ENCODE data around the gene ANKRD24.
"Not testable (repeated sequence)": the region's sequence is repeated elsewhere in the genome, so short reads cannot be mapped to it uniquely, and the experiment has no call there.

ANKRD24 gene

DNA sequence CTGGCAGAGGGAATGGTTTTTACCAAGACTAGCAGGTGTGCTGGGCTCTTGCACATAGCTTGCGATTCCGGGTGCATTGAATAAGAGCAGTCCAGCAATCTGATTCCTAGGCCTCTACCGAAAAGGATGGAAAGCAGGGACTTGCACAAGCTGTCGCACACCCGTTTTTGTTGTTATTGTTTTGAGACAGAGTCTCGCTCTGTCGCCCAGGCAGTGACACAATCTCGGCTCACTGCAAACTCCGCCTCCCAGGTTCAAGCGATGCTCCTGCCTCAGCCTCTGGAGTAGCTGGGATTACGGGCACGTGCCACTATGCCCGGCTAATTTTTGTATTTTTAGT is 52.3 kb downstream of the ANKRD24 start:
- Histone ChIP-seq H4K20me1 (ENCODE audit: insufficient read depth, low read length) (no peaks in the 10 kb centered on the region), H3K79me2 (ENCODE audit: insufficient read depth, low read length) (no peaks in the 10 kb centered on the region), H3K27ac (ENCODE audit: low read length) (no peak overlapping the region), H3K27me3 (ENCODE audit: insufficient read depth, low read length, poor library complexity) (no peaks in the 10 kb centered on the region), H3K4me2 (ENCODE audit: insufficient read depth, low read length) (no peak overlapping the region), H3K9me3 (ENCODE audit: insufficient read depth, low read length, severe bottlenecking) (no peaks in the 10 kb centered on the region), H3K36me3 (ENCODE audit: insufficient read depth, low read length) (no peaks in the 10 kb centered on the region), H3K9ac (ENCODE audit: low read depth, low read length) (no peak overlapping the region), H3K4me1 (ENCODE audit: insufficient read depth, low read length) (no peaks in the 10 kb centered on the region), H2AFZ (ENCODE audit: low read depth, low read length) (no peak overlapping the region), H3K4me3 (ENCODE audit: low read depth in 1 of 2, low read length in 2 of 2) (no peak overlapping the region)
- TF ChIP-seq, protein P1, sequence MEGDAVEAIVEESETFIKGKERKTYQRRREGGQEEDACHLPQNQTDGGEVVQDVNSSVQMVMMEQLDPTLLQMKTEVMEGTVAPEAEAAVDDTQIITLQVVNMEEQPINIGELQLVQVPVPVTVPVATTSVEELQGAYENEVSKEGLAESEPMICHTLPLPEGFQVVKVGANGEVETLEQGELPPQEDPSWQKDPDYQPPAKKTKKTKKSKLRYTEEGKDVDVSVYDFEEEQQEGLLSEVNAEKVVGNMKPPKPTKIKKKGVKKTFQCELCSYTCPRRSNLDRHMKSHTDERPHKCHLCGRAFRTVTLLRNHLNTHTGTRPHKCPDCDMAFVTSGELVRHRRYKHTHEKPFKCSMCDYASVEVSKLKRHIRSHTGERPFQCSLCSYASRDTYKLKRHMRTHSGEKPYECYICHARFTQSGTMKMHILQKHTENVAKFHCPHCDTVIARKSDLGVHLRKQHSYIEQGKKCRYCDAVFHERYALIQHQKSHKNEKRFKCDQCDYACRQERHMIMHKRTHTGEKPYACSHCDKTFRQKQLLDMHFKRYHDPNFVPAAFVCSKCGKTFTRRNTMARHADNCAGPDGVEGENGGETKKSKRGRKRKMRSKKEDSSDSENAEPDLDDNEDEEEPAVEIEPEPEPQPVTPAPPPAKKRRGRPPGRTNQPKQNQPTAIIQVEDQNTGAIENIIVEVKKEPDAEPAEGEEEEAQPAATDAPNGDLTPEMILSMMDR (IDR thresholded peaks at IDR 0.05; ENCODE audit: borderline replicate concordance, extremely low read depth, low read length, poor library complexity, severe bottlenecking), result no peak
- no peak for TF ChIP-seq EZH2 (IDR thresholded peaks at IDR 0.05; ENCODE audit: borderline replicate concordance, low read depth, low read length, severe bottlenecking)
- ATAC-seq (ENCODE audit: insufficient read depth, low read depth) (no peak), DNase-seq (no peak)

DNA sequence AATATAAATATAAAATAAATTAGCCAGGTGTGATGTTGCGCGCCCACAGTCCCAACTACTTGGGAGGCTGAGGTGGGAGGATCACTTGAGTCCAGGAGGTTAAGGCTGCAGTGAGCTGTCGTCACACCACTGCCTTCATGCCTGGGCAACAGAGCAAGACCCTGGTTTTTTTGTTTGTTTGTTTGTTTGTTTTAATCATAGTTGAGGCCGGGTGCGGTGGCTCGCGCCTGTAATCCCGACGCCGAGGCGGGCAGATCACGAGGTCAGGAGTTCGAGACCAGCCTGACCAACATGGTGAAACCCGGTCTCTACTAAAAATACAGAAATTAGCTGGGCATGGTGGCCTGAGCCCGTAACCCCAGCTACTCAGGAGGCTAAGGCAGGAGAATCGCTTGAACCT is 55.0 kb downstream of the ANKRD24 start:
- not testable (repeated sequence) for H3K27me3 ChIP-seq (ENCODE audit: insufficient read depth, low read length, poor library complexity); DNase-seq; H3K36me3 ChIP-seq (ENCODE audit: insufficient read depth, low read length); H3K9me3 ChIP-seq (ENCODE audit: insufficient read depth, low read length, severe bottlenecking); H4K20me1 ChIP-seq (ENCODE audit: insufficient read depth, low read length); H3K79me2 ChIP-seq (ENCODE audit: insufficient read depth, low read length); H3K9ac ChIP-seq (ENCODE audit: low read depth, low read length); ATAC-seq (ENCODE audit: insufficient read depth, low read depth); H2AFZ ChIP-seq (ENCODE audit: low read depth, low read length); H3K27ac ChIP-seq (ENCODE audit: low read length); H3K4me2 ChIP-seq (ENCODE audit: insufficient read depth, low read length); H3K4me1 ChIP-seq (ENCODE audit: insufficient read depth, low read length); H3K4me3 ChIP-seq (ENCODE audit: low read depth in 1 of 2, low read length in 2 of 2)

DNA sequence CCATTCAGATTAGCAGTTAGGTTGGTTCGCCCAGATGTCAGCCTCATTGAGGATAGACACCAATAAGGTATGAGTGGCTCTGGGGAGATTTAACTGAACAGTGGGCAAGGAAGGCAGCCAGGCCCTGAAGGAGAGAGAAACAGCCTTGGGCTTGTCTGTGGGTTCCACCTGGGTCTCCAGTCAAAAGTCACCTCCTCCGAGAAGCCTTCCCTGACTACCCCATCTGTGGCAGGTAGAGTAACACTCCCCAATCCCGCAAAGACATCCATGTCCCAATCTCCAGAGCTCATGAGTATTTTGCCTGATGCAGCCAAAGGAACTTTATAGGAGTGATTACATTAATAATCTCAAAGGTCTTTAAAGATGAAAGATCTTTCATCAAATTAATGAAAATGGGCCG is 56.3 kb downstream of the ANKRD24 start:
- H3K27me3 ChIP-seq (ENCODE audit: insufficient read depth, low read length, poor library complexity), result no peaks in the 10 kb centered on the region
- TF ChIP-seq, protein P1 (IDR thresholded peaks at IDR 0.05; ENCODE audit: borderline replicate concordance, extremely low read depth, low read length, poor library complexity, severe bottlenecking), result no peak
- no peak for TF ChIP-seq EZH2 (IDR thresholded peaks at IDR 0.05; ENCODE audit: borderline replicate concordance, low read depth, low read length, severe bottlenecking)
- H2AFZ ChIP-seq (ENCODE audit: low read depth, low read length), result no peak overlapping the region
- H3K4me2 ChIP-seq (ENCODE audit: insufficient read depth, low read length), result no peak overlapping the region
- H3K36me3 ChIP-seq (ENCODE audit: insufficient read depth, low read length), result no peaks in the 10 kb centered on the region
- no peak overlapping the region for H3K27ac ChIP-seq (ENCODE audit: low read length)
- ATAC-seq (ENCODE audit: insufficient read depth, low read depth) (no peak), DNase-seq (no peak)
- H3K79me2 ChIP-seq (ENCODE audit: insufficient read depth, low read length), result no peaks in the 10 kb centered on the region
- H4K20me1 ChIP-seq (ENCODE audit: insufficient read depth, low read length), result no peaks in the 10 kb centered on the region
- H3K4me1 ChIP-seq (ENCODE audit: insufficient read depth, low read length), result no peaks in the 10 kb centered on the region
- H3K4me3 ChIP-seq (ENCODE audit: low read depth in 1 of 2, low read length in 2 of 2), result no peak overlapping the region
- H3K9me3 ChIP-seq (ENCODE audit: insufficient read depth, low read length, severe bottlenecking), result no peaks in the 10 kb centered on the region
- no peak overlapping the region for H3K9ac ChIP-seq (ENCODE audit: low read depth, low read length)

DNA sequence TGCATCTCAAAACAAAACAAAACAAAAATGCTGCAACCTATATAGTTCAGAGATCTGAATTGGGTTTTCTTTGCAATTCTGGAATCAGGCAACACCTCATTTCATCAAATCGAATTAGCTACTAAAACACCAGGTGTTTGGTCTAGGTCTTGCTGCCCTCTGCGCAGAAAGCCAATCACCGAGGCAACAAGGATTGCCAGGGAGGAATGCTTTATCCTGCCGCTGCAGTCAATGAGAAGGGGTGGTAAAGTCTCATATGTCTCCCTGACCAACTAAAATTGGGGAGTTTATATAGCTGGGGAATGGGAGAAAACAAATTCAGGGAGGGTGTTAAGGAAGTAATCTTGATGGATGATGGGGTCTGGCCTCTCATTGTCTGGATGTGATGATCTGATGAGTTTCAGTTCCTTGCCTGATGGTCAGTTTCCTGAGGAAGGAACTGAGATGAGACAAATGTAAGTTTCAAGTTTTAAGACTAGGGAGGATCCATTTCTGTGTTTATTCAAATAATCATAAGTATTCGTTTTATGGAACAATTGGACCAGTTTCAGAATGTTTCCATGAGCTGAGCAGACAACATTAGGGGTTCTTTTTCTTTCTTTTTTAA is 59.4 kb downstream of the ANKRD24 start:
- H3K27ac ChIP-seq (ENCODE audit: low read length), result no peak overlapping the region
- no peaks in the 10 kb centered on the region for H3K36me3 ChIP-seq (ENCODE audit: insufficient read depth, low read length)
- no peaks in the 10 kb centered on the region for H4K20me1 ChIP-seq (ENCODE audit: insufficient read depth, low read length)
- TF ChIP-seq, protein P1 (IDR thresholded peaks at IDR 0.05; ENCODE audit: borderline replicate concordance, extremely low read depth, low read length, poor library complexity, severe bottlenecking), result no peak
- no peak for TF ChIP-seq EZH2 (IDR thresholded peaks at IDR 0.05; ENCODE audit: borderline replicate concordance, low read depth, low read length, severe bottlenecking)
- no peaks in the 10 kb centered on the region for H3K79me2 ChIP-seq (ENCODE audit: insufficient read depth, low read length)
- H2AFZ ChIP-seq (ENCODE audit: low read depth, low read length), result no peak overlapping the region
- H3K4me1 ChIP-seq (ENCODE audit: insufficient read depth, low read length), result peaks cover 9% of the 10 kb centered on the region
- H3K4me2 ChIP-seq (ENCODE audit: insufficient read depth, low read length), result no peak overlapping the region
- ATAC-seq (ENCODE audit: insufficient read depth, low read depth), result no peak
- no peaks in the 10 kb centered on the region for H3K9me3 ChIP-seq (ENCODE audit: insufficient read depth, low read length, severe bottlenecking)
- no peak overlapping the region for H3K4me3 ChIP-seq (ENCODE audit: low read depth in 1 of 2, low read length in 2 of 2)
- no peak for DNase-seq
- H3K9ac ChIP-seq (ENCODE audit: low read depth, low read length), result no peak overlapping the region
- no peaks in the 10 kb centered on the region for H3K27me3 ChIP-seq (ENCODE audit: insufficient read depth, low read length, poor library complexity)

DNA sequence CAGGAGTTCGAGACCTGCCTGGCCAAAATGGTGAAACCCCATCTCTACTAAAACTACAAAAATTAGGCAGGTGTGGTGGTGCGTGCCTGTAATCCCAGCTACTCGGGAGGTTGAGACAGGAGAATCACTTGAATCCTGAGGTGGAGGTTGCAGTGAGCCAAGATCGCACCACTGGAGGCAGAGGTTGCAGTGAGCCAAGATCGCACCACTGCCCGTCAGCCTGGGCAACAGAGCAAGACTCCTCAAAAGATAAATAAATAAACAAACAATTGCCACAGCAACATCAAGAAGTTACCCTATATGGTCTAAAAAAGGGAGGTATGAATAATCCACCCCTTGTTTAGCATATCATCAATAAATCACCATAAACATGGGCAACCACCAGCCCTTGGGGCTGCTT is 63.4 kb downstream of the ANKRD24 start:
- H3K36me3 ChIP-seq (ENCODE audit: insufficient read depth, low read length), result peaks cover 28% of the 10 kb centered on the region
- H2AFZ ChIP-seq (ENCODE audit: low read depth, low read length), result peak overlapping the region; percentile 85
- H4K20me1 ChIP-seq (ENCODE audit: insufficient read depth, low read length), result peaks cover 12% of the 10 kb centered on the region; the same call in 1 of the 2 replicates
- not testable (repeated sequence) for H3K9me3 ChIP-seq (ENCODE audit: insufficient read depth, low read length, severe bottlenecking); H3K27me3 ChIP-seq (ENCODE audit: insufficient read depth, low read length, poor library complexity); ATAC-seq (ENCODE audit: insufficient read depth, low read depth); DNase-seq
- H3K9ac ChIP-seq (ENCODE audit: low read depth, low read length), result peak overlapping the region; percentile 62
- peaks cover 19% of the 10 kb centered on the region for H3K79me2 ChIP-seq (ENCODE audit: insufficient read depth, low read length)
- peak overlapping the region; percentile 95 for H3K27ac ChIP-seq (ENCODE audit: low read length)
- H3K4me3 ChIP-seq (ENCODE audit: low read depth in 1 of 2, low read length in 2 of 2), result peak overlapping the region in 1 of 2 experiments; percentile 62; a peak in 2 of 4 replicates
- peaks cover 19% of the 10 kb centered on the region for H3K4me1 ChIP-seq (ENCODE audit: insufficient read depth, low read length)
- peak overlapping the region; percentile 65 for H3K4me2 ChIP-seq (ENCODE audit: insufficient read depth, low read length)
